HG02884 (cell line): ENCODE measurements around the gene MMP12.

Experiments used
- ATAC-seq: cut with Tn5 transposase; IDR thresholded peaks from one replicate; pipeline ENCODE4 v1.9.1; 2021; ENCODE audit warnings: mild to moderate bottlenecking, moderate library complexity; ENCODE audit not compliant: unreplicated experiment

The MMP12 gene

DNA sequence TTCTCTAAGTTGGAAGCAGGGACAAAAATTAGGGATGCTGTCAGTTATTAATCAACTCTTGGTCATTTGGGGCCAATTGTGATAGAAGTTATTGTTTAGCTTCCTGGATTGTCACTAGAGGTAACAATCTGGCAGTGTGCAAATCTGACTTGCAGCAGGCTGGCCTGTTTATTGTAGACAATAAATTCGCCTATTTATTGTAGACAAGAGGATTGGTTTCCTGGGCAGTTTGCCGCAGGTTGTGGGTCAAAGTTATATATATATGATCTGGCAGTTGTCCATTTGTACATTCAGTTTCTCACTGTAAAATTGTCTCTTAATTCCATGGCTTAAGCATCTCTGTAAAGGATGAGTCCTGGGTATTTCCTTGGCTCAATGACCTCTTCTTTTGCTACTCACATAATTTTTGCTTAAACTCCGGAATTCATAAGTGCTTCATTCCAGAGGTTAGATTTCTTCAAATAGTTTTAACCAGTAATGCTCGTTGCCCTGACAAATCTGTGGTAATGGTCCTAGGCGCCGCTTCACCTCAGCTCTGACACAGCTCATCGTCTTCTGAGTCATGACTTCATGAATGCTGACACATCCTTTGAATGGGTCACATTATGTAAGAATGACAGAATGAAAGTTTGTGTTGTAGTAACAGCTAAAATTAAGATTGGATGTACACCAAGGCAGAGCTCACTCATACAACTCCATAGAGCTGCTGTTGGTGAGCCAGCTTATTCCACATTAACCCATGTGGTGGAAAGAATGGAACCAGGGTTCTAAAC lies 23.6 kb downstream of the MMP12 start:
- ATAC-seq, result no peak

DNA sequence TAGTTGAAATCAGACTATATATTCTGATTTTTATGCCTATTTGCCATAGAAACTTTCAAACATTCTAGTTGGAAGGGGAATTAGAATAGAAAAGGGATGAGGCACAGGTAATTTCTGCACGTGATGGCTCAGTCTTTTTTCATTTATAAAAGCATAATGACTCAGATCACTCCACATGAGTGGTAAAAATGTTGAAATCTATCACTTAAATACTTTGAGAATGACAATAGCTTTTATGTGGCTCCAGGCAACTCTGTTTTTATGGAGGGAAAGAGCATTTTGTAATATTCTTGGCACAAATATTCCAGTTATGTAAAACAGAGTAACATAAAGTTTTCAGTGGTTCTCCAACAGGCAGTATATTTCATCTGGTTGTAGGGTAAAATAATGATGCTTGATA lies 25.5 kb downstream of the MMP12 start:
- no peak for ATAC-seq

DNA sequence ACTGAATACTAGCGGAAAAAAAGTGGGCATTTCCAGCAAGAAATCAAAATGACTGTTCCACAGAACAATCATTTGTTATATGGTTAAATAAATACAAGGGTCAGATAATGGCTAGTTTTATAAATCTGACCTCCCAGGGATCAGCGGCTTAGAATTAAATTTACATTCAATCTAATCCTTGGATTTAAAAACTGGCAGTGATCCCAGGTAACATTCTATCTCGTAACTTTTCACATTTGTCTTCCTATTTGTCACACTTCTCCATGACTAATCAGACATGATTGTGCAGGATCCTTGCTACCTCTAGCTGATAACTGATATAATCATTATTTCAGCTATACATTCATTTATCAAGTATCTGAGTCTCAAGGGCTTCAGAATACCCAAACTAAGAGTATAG lies 28.5 kb downstream of the MMP12 start:
- no peak for ATAC-seq

DNA sequence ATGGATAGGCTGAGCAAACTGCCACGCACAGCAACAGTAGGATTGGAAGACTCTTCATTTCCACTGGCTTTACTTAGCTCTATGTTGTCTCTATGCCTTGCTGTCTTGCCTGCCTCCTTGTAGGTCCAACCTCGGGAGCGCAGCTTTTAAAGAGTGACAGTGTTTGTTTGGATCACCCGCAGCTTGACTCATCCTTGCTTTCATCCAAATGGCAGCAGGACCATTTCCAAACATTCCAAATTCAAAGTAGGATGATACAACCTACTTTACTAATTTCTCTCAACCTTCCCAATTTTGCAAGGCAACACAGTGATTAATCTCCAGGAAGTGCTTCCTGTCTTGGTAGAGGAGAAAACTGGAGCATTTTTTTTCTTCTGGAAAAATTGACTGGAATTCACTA lies 31.3 kb downstream of the MMP12 start, which contains the start of gene MMP3:
MMP3 (minus strand) TSS at position 121 of the 400 bp plus-strand sequence; CDS start at position 58, 63 bp downstream.
- ATAC-seq, result no peak

DNA sequence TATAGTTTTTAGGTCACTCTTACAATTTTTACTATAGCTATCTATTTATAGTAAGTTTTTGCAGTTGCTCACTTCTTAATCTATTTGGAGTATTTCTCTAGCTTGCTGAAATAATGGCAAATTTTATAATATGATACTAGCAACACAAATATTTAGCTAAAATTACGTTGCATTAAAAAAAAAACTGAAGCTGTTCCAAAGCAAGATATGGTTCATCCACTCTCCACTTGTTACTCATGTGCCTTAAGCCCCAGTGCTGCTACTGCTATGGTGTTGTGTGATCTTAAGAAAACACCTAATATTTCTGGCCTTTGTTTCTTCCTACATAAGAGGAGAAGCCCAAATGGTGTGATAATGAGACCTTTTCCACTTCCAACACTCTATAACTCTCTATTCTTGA lies 31.9 kb downstream of the MMP12 start:
- ATAC-seq, result no peak

DNA sequence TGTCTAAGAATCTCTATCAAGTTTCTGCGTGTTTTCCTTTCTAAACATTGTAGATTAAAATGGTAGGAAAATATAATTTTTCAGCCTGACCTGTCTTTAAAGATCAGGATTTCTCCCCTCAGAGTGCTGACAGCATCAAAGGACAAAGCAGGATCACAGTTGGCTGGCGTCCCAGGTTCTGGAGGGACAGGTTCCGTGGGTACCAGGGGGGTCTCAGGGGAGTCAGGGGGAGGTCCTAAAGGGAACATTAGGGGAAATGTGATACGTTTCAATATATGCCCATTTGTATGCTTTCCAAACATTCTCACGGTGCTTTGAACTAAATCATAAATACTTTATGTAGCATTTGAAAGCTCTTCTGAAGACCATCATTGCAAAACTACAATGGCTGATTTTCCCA lies 34.8 kb downstream of the MMP12 start:
- no peak for ATAC-seq

DNA sequence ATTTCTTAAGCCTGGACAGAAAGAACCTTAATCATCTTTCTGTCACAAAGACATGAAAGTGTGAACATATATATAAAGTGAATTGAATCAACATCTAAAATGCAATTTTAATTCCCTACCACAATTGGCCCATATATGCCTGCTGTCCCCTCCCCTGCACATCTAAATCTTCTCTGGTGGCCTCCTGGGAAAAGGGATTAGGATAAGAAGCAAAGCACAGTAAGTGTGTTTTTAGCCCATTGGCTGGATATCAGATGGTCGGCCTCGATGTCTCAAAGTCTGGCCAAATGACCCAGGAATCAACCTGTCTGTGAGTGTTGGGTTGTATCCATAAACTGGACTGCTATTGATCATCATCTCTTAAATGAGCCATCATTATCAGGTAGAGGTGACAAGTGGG lies 37.1 kb downstream of the MMP12 start:
- no peak for ATAC-seq

DNA sequence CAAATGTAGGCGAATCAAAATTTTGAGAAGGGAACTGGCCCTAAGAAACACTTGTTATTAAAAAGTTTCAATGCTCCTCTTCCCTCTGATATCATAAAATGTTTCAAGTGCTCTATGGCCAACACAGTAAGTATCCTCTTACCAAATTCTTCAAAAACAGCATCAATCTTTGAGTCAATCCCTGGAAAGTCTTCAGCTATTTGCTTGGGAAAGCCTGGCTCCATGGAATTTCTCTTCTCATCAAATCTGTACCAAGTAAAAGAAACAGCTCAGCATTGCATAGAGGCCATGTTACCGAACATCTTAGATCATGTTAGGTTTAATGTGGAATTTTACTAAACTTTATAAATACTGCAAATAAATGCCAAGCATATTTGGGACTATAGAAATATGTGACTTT lies 37.6 kb downstream of the MMP12 start:
- no peak for ATAC-seq

DNA sequence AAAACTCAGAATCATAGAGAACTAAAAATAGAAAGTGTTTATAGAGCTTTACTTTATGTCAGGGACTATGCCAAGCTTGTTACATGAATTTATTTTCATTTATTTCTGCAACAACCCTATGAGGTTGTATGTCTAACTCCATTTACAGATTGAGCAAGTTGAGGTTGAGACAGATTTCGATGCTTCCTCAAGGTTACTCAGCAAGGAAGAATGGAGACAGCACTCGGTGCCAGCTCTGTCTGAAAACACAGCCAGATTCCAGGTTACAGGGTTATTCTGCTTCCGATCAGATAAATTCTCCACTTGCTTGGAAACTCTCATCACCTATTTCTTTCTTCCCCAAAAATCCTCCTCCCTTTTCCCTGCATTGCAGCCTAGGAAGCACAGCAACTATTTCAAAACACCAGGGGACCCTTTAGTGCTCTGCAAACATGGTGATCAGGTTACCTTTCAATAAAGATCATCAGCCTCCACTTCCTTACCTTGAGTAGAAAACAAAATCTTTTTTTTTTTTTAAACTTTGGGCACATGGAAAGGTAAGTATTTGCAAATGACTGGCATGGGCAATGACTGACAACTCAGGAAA lies 38.4 kb downstream of the MMP12 start:
- ATAC-seq, result no peak

DNA sequence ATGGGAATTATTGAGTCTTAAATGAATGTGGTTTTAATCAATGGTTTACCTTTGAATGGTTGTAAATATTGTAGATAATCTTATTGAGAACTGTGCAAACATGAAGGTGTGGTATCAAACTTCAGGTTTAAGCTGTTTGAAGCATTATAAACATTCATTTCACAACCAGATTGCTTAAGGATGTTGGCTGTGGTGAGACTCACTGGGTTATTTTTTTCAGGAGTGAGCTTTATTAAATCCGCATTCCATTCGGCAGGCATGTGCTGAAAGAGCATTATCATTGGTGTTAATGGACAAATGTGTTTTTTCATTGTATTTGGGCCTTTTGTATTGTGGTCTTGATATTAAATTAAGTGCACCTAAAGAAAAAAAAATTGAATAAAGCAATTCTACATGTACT lies 41.1 kb downstream of the MMP12 start:
- no peak for ATAC-seq

DNA sequence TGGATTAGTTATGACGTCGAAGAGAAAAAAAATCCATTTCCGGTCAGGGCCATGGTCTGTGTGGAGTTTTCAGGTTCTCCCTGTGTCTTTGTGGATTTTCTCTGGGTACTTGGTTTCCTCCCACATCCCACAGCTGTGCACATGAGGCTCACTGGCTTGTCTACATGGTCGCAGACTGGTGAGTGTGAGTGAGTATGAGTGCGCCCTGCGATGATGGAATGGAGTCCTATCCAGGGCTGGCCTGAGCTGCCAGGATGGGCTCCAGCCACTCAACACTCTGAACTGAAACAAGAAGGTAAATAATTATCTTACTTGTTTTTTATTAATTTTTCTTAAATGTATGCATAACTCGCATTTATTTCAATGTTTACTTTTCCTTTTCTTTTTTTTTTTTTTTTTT lies 42.2 kb downstream of the MMP12 start:
- ATAC-seq, result no peak

DNA sequence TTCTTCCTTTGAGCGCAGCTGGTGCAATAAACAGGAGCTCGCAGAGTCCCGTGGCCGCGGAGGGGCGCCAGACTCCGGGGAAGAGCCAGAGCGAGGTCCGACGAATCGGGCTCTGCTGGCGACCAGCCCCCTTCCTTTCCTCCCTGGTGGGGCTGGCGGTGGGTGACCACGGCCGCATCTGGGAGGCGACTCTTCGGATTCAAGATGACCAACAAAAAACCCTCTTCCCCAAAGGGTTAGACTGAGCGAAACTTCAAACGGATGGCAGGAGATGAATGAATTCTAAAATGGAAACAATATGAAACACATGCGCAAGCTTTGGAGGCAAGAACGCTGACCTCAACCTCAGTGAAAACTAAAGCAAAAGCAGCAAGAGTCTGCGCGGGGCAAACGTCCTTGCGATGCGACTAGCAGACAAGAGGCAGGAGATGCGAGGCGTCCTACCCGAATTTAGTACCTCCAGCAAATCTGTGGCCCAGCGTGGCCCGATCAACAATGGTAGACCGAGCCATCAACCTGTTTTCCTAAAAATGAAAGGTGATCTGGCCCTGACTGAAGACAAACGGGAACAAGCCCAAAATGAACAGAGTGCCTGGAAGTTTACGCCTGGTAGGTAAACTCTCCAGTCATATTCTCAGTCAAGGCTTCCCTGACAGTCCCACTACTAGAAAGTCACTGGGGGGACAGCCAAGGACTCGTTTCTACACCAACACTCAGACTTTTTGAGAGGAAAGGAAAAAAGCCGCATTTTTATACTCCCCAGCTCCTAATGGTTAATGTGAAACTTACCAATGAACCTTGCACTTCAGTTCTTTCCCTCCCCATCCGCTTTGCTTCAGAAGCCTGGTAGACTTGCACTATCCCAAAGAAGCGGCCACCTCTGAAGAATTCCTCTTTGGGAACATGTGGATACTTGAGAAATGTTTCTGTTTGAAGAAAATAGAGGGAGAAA lies 43.0 kb downstream of the MMP12 start:
- ATAC-seq, result peak; percentile 45

DNA sequence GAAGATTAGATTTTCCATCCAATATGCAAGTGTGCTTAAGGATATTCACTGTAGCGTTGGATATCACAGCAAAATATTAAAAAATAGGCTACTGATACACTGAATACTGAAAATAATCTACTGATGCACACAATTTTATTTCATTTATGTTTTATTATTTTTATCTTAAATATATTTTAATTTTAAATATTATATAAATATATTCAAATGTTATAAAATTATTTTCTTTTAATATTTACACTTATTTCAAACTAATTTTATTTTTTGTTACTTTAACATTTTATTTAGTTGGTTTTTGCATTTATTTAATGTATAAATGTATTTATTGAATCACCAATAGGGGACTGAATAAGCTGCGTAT lies 43.7 kb downstream of the MMP12 start:
- ATAC-seq, result no peak

DNA sequence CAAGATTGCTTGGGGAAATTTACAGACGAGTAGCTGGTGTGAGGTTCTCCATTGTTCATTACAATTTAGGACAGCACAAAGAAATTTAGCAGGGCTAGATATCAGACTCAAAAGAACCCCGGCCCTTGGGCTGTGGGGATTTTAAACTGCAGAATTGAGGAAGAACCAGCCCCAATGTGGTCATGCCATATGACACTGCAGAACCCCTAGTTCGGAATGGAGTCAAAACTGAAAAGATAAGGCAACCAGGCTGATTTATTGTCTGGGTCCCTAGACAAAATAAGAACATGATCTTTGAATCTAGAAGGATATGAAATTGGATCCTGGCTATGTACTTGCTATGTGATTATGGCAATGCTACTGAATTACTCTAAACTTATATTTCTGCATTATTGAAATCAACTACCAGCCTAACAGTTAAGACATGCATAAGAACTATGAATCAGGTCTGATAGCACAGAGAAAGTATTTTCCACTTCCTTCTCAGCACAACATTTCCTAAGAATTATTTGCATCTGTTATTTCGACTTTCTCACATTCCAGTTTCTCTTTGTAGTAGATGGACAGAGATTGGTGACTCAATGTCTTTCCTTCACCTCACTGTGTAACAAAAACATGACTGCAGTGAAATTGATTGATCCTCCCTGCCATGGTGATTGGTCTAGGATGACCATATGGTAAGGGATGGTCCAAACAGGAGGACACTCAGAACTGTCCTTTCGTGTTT lies 44.6 kb downstream of the MMP12 start:
- no peak for ATAC-seq

DNA sequence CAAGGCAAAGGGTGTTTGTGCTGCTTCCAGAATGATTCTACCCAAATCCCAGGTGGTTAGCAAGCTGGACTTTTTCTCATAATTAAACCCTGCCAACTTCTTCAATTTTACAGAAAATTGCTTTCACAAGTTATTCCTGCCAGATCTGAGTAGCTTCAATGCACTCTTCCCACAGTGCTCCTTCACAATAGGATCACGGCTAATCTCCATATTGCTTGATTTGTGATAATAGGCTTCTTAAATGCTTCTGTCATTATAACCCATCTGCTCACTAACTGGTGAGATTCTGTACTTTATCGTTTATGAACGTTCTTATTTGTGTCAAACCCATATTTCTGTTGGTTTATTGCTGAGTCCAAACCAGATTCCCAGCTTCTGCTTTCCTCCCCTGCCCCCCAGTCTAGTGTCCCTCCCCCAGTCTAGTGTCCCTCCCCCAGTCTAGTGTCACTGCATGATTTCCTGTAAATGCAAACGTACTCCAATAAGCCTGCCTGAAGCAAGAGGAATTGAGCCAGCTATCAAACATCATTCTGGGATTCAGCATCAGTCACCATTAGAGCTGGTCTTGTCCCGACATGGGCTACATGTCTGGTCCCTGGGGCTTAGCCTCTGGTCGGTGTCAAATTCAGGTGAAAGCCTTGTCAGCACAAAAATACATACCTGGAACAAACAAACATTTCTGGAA lies 45.3 kb downstream of the MMP12 start:
- ATAC-seq, result no peak

DNA sequence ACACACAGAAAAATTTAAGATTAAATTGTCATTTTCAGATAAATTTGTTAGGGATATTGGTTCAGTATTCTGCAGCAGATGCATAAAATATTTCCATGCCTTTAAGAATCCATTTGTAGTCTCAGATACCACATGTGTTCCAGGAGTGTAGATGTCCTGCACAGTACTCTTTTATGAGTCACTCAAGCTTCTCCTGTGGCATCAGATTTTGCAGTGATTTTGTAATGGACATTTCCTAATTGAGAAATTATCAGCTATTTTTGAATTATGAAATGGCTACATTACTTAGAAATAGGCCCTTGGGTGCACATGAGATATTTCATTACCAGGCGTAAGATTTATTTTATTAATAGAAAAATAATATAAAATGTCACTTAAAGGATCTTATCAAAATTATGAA lies 50.2 kb downstream of the MMP12 start:
- no peak for ATAC-seq

DNA sequence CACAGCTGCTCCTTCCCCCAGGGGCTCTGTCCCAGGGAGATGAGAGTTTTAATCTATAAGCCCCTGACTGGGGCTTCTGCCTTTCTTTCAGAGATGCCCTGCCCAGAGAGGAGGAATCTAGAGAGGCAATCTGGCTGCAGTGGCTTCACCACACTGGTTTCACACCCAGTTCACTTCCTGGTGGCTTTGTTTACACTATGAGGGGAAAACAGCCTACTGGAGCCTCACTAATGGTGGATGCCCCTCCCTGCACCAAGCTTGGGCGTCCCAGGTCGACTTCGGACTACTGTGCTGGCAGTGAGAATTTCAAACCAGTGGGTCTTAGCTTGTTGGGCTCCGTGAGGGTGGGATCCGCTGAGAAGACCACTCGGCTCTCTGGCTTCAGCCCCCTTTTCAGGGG lies 55.3 kb downstream of the MMP12 start:
- no peak for ATAC-seq

DNA sequence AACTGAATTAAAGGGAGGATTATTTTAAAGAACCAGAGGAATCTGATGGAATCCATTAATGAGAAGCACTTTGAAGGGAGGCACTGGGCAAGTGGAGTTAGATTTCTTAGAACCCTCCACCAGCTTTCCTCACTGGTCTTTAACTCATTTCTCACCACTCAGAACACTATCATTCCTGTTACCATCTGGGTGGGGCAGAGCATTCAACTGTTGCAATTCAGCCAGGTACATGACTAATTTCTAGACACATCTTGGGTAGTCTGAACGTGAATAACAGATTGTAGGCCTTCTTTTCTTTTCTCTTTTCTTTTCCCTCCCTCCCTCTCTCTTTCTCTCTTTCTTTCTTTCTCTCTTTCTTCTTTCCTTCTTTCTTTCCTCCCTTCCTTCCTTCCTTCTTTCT lies 61.3 kb downstream of the MMP12 start:
- ATAC-seq, result no peak
